ENCODE results near the gene MACROD2.

The MACROD2 gene

GRCh38 chr20:13960119-13960518 is 35.2 kb upstream of the MACROD2 start (continued):
- TF ChIP-seq ZNF704 (tag by site-specific recombination; IDR thresholded peaks at IDR 0.05) (no peak), ZNF157 (tag by site-specific recombination; IDR thresholded peaks at IDR 0.05) (no peak), ZNF76 (tag by site-specific recombination; IDR thresholded peaks at IDR 0.05; ENCODE audit: borderline replicate concordance, low read depth) (no peak), ZNF280C (tag by site-specific recombination; IDR thresholded peaks at IDR 0.05) (no peak), ZIC2 (tag by site-specific recombination; IDR thresholded peaks at IDR 0.05) (no peak), ZNF670 (tag by site-specific recombination; IDR thresholded peaks at IDR 0.05; ENCODE audit: low read depth) (no peak), ZNF302 (tag by site-specific recombination; IDR thresholded peaks at IDR 0.05; ENCODE audit: low read depth) (no peak), OVOL3 (tag by site-specific recombination; IDR thresholded peaks at IDR 0.05) (no peak)
- TF ChIP-seq, protein P1, sequence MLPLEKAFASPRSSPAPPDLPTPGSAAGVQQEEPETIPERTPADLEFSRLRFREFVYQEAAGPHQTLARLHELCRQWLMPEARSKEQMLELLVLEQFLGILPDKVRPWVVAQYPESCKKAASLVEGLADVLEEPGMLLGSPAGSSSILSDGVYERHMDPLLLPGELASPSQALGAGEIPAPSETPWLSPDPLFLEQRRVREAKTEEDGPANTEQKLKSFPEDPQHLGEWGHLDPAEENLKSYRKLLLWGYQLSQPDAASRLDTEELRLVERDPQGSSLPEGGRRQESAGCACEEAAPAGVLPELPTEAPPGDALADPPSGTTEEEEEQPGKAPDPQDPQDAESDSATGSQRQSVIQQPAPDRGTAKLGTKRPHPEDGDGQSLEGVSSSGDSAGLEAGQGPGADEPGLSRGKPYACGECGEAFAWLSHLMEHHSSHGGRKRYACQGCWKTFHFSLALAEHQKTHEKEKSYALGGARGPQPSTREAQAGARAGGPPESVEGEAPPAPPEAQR (tag by site-specific recombination; IDR thresholded peaks at IDR 0.05), result no peak
- TF ChIP-seq, protein P2, sequence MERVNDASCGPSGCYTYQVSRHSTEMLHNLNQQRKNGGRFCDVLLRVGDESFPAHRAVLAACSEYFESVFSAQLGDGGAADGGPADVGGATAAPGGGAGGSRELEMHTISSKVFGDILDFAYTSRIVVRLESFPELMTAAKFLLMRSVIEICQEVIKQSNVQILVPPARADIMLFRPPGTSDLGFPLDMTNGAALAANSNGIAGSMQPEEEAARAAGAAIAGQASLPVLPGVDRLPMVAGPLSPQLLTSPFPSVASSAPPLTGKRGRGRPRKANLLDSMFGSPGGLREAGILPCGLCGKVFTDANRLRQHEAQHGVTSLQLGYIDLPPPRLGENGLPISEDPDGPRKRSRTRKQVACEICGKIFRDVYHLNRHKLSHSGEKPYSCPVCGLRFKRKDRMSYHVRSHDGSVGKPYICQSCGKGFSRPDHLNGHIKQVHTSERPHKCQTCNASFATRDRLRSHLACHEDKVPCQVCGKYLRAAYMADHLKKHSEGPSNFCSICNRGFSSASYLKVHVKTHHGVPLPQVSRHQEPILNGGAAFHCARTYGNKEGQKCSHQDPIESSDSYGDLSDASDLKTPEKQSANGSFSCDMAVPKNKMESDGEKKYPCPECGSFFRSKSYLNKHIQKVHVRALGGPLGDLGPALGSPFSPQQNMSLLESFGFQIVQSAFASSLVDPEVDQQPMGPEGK (tag by site-specific recombination; IDR thresholded peaks at IDR 0.05), result no peak

DNA sequence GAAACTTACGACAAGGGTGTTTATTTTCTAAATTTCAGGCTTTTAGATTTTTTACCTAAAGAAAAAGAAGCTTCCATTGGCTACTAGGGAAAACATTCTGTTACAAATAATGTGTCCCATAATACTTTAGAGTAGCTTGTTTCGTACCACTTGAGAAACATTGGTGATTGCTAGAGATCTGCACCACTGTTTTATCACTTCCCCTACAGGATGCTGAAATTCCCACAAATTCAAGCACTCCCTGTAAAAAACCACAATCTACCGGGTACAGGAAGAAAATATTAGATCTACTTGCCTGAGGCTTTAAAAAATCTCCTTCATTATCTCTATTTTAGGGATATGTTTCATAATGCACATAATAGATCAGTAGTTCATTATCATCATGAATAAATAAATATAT is 34.8 kb upstream of the MACROD2 start:
- Histone ChIP-seq H3K4me3 (ENCODE audit: low read depth, low read length) (no peak overlapping the region), H3K4me1 (ENCODE audit: control insufficient read depth, insufficient read depth, low read length) (no peaks in the 10 kb centered on the region), H3K9me3 (ENCODE audit: control insufficient read depth, insufficient read depth, low read depth, low read length) (no peaks in the 10 kb centered on the region), H3K27ac (ENCODE audit: extremely low read depth, low read depth, low read length) (no peak overlapping the region), H3K36me3 (ENCODE audit: control insufficient read depth in 2 of 2, insufficient read depth in 1 of 2, low read length in 2 of 2) (no peaks in the 10 kb centered on the region)
- ChIA-PET CTCF (interaction anchor here (0.7 to 1.8 kb wide), 2 partner anchors 8 to 400 kb away, joined by 3 to 7 read pairs; no protein-coding TSS in a partner anchor), POLR2A (no interaction called here)
- TF ChIP-seq BCL6B (tag by site-specific recombination; IDR thresholded peaks at IDR 0.05), result no peak
- TF ChIP-seq, protein P3, sequence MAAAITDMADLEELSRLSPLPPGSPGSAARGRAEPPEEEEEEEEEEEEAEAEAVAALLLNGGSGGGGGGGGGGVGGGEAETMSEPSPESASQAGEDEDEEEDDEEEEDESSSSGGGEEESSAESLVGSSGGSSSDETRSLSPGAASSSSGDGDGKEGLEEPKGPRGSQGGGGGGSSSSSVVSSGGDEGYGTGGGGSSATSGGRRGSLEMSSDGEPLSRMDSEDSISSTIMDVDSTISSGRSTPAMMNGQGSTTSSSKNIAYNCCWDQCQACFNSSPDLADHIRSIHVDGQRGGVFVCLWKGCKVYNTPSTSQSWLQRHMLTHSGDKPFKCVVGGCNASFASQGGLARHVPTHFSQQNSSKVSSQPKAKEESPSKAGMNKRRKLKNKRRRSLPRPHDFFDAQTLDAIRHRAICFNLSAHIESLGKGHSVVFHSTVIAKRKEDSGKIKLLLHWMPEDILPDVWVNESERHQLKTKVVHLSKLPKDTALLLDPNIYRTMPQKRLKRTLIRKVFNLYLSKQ (tag by site-specific recombination; IDR thresholded peaks at IDR 0.05; ENCODE audit: borderline replicate concordance), result no peak
- TF ChIP-seq ZBTB20 (tag by site-specific recombination; IDR thresholded peaks at IDR 0.05), result no peak
- no peak for TF ChIP-seq HIC1 (tag by site-specific recombination; IDR thresholded peaks at IDR 0.05)
- no peak for TF ChIP-seq FEZF1 (tag by site-specific recombination; IDR thresholded peaks at IDR 0.05)
- TF ChIP-seq MEIS1 (CRISPR knock-in tag; IDR thresholded peaks at IDR 0.05; ENCODE audit: borderline replicate concordance), result no peak
- TF ChIP-seq ZNF654 (tag by site-specific recombination; IDR thresholded peaks at IDR 0.05; ENCODE audit: low read depth), result no peak
- no peak for TF ChIP-seq ZNF266 (tag by site-specific recombination; IDR thresholded peaks at IDR 0.05; ENCODE audit: low read depth)
- TF ChIP-seq ZNF692 (tag by site-specific recombination; IDR thresholded peaks at IDR 0.05), result no peak
